Fibroblast of lung (primary cell): Measurements from ENCODE around the gene FEZ2. TPM values are rescaled to one million over a fixed set of nuclear protein-coding genes. Genes with fewer than 3 reads are reported as not detected.

Source experiments
- DNase-seq, 2 donors: peaks; one replicate each; pipeline versions ENCODE4 v3.0.0 to v3.0.0-alpha.2; 2010; ENCODE audit warnings: low read depth in 2 of 2
- H2AFZ ChIP-seq: 2 replicates; pipeline ENCODE4 v1.5.1; 2012; ENCODE audit warnings: low read length, control low read depth, inconsistent platforms
- H3K27ac ChIP-seq: 2 replicates; pipeline ENCODE4 v1.5.1; 2011; ENCODE audit warnings: low read length, control low read depth; ENCODE audit not compliant: insufficient read depth
- H3K27me3 ChIP-seq: 2 replicates; pipeline ENCODE4 v1.5.1; 2011; ENCODE audit warnings: mild to moderate bottlenecking, low read length; ENCODE audit not compliant: control insufficient read depth, insufficient read depth
- H3K36me3 ChIP-seq: 2 replicates; pipeline ENCODE4 v1.5.1; 2011; ENCODE audit warnings: low read length; ENCODE audit not compliant: control insufficient read depth, insufficient read depth
- H3K4me1 ChIP-seq: 2 replicates; pipeline ENCODE4 v1.5.1; 2011; ENCODE audit warnings: low read length; ENCODE audit not compliant: control insufficient read depth, insufficient read depth; ENCODE audit errors: extremely low read depth
- H3K4me2 ChIP-seq: 2 replicates; pipeline ENCODE4 v1.5.1; 2011; ENCODE audit warnings: low read length, control low read depth; ENCODE audit not compliant: insufficient read depth; ENCODE audit errors: extremely low read depth
- H3K4me3 ChIP-seq, 4 experiments: fragments of 200-600 bp in 1 of 4; sonication (generic) in 1 of 4; replicated peaks in 1 of 4; 2 replicates each; pipeline ENCODE4 v1.5.1; 2011 to 2016; ENCODE audit warnings: low read length in 4 of 4, low read depth in 3 of 4, mild to moderate bottlenecking in 3 of 4, control low read depth in 2 of 4, inconsistent platforms in 1 of 4, mixed read lengths in 1 of 4; ENCODE audit not compliant: insufficient read depth in 1 of 4; ENCODE audit errors: control extremely low read depth in 1 of 4
- H3K79me2 ChIP-seq: 2 replicates; pipeline ENCODE4 v1.5.1; 2012; ENCODE audit warnings: mild to moderate bottlenecking, low read length, inconsistent platforms; ENCODE audit not compliant: control insufficient read depth, insufficient read depth
- H3K9ac ChIP-seq: 2 replicates; pipeline ENCODE4 v1.5.1; 2011; ENCODE audit warnings: mild to moderate bottlenecking, low read length, control low read depth; ENCODE audit not compliant: insufficient read depth
- H3K9me3 ChIP-seq: 2 replicates; pipeline ENCODE4 v1.5.1; 2012; ENCODE audit warnings: low read depth, low read length; ENCODE audit not compliant: control insufficient read depth, insufficient read depth
- H4K20me1 ChIP-seq: 2 replicates; pipeline ENCODE4 v1.5.1; 2011; ENCODE audit warnings: low read length; ENCODE audit not compliant: control insufficient read depth, insufficient read depth; ENCODE audit errors: extremely low read depth
- EZH2 ChIP-seq: IDR thresholded peaks from 2 replicates; pipeline ENCODE4 v1.5.1; 2012; ENCODE audit warnings: low read length, control low read depth, mild to moderate bottlenecking; ENCODE audit errors: missing control alignments
- polyA minus RNA-seq: library from RNA; depleted of rRNA, polyadenylated mRNA; stranded (reverse); fragments of >200 nt; gene quantifications from 2 replicates; pipeline ENCODE4 v1.2.3, GENCODE V29; 2011; ENCODE audit warnings: low replicate concordance
- polyA plus RNA-seq, 2 donors: library from polyadenylated mRNA; depleted of rRNA in 1 of 2; stranded (reverse) in 1 of 2; unstranded in 1 of 2; fragments of >200 nt; gene quantifications; 2 replicates each; pipeline ENCODE4 v1.2.1, GENCODE V29; 2011 to 2012; ENCODE audit warnings: missing spikeins in 1 of 2
- total RNA-seq: library from RNA; depleted of rRNA; stranded (reverse); fragments of >200 nt; gene quantifications from 2 replicates; pipeline ENCODE4 v1.2.1, GENCODE V29; 2014
- TF ChIP-seq, protein P1 (sequence below), 2 donors: IDR thresholded peaks in 1 of 2; conservative IDR thresholded peaks in 1 of 2; 1 replicate in 1 of 2; 2 replicates in 1 of 2; pipeline ENCODE4 v1.5.1; 2011 to 2012; ENCODE audit warnings: low read length in 2 of 2, control low read depth in 1 of 2, inconsistent platforms in 1 of 2, low read depth in 1 of 2, mild to moderate bottlenecking in 1 of 2

FEZ2 gene, protein sequence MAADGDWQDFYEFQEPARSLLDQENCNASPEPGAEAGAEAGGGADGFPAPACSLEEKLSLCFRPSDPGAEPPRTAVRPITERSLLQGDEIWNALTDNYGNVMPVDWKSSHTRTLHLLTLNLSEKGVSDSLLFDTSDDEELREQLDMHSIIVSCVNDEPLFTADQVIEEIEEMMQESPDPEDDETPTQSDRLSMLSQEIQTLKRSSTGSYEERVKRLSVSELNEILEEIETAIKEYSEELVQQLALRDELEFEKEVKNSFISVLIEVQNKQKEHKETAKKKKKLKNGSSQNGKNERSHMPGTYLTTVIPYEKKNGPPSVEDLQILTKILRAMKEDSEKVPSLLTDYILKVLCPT
- 55.2 and 64.7 TPM in 2 replicates for total RNA-seq
- 59.7 and 86.9 TPM in 2 replicates for polyA plus RNA-seq
- polyA plus RNA-seq (2012) = 56.6 and 73.1 TPM in 2 replicates
- polyA minus RNA-seq = 4.0 and 7.9 TPM in 2 replicates

GRCh38 chr2:36597532-36598377 is at the start of gene FEZ2:
Gene FEZ2 (minus strand): TSS chr2:36598168. CDS start chr2:36598142, 26 bp downstream.
- H3K79me2 ChIP-seq = peaks cover 45% of the 10 kb centered on the region
- TF ChIP-seq, protein P1, sequence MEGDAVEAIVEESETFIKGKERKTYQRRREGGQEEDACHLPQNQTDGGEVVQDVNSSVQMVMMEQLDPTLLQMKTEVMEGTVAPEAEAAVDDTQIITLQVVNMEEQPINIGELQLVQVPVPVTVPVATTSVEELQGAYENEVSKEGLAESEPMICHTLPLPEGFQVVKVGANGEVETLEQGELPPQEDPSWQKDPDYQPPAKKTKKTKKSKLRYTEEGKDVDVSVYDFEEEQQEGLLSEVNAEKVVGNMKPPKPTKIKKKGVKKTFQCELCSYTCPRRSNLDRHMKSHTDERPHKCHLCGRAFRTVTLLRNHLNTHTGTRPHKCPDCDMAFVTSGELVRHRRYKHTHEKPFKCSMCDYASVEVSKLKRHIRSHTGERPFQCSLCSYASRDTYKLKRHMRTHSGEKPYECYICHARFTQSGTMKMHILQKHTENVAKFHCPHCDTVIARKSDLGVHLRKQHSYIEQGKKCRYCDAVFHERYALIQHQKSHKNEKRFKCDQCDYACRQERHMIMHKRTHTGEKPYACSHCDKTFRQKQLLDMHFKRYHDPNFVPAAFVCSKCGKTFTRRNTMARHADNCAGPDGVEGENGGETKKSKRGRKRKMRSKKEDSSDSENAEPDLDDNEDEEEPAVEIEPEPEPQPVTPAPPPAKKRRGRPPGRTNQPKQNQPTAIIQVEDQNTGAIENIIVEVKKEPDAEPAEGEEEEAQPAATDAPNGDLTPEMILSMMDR (conservative IDR thresholded peaks at IDR 0.05 in 1 of 2, IDR thresholded peaks at IDR 0.05 in 1 of 2; ENCODE audit: low read depth in 1 of 2, low read length in 2 of 2) = no peak
- no peak for TF ChIP-seq EZH2
- H2AFZ ChIP-seq = peak within 1 kb of the TSS; percentile 89
- peak; percentile 74 to 81 for DNase-seq
- H4K20me1 ChIP-seq = no peaks in the 10 kb centered on the region
- H3K9me3 ChIP-seq = no peaks in the 10 kb centered on the region
- peak within 1 kb of the TSS; percentile 88 for H3K9ac ChIP-seq
- H3K4me1 ChIP-seq = no peaks in the 10 kb centered on the region
- peak within 1 kb of the TSS; percentile 74 for H3K27ac ChIP-seq
- peak within 1 kb of the TSS; percentile 53 to 89 (median 79) for H3K4me3 ChIP-seq
- peak within 1 kb of the TSS; percentile 80 for H3K4me2 ChIP-seq
- no peaks in the 10 kb centered on the region for H3K27me3 ChIP-seq
- no peaks in the 10 kb centered on the region for H3K36me3 ChIP-seq

DNA sequence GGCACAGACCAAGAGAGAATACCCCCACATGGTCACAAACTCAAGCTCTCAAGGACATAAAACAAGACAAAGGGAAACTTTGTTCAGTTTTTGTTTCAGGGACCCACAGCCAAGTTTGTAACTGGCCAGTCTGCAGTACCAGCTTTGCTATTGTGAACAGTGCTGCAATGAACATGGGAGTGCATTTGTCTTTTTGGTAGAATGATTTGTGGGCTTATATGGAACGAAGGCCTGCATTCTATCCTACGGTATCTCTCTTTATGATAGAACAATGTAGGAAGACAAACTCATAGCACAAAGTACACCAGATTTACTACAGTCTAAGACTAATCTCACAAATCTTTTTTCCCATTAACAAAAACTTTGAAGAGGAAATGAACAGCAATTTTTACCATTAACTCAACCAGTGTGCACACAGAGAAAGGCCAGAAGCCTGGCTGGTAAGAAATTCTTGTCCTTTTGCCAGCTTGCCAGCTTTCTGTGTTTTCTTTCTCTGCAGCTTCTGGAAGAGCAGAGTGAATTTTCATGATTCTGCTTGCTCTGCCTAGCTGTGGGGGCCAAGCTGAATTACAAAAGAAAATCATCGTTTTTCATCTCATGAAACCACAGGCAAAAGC is 37.1 kb upstream of the FEZ2 start:
- H3K4me1 ChIP-seq = no peaks in the 10 kb centered on the region
- no peaks in the 10 kb centered on the region for H3K79me2 ChIP-seq
- no peak for DNase-seq
- TF ChIP-seq EZH2 = no peak
- TF ChIP-seq, protein P1 (conservative IDR thresholded peaks at IDR 0.05 in 1 of 2, IDR thresholded peaks at IDR 0.05 in 1 of 2; ENCODE audit: low read depth in 1 of 2, low read length in 2 of 2) = no peak
- no peaks in the 10 kb centered on the region for H3K27me3 ChIP-seq
- H4K20me1 ChIP-seq = no peaks in the 10 kb centered on the region
- no peaks in the 10 kb centered on the region for H3K9me3 ChIP-seq
- H2AFZ ChIP-seq = no peak overlapping the region
- H3K36me3 ChIP-seq = no peaks in the 10 kb centered on the region
- H3K4me2 ChIP-seq = no peak overlapping the region
- H3K9ac ChIP-seq = no peak overlapping the region
- H3K27ac ChIP-seq = no peak overlapping the region
- no peak overlapping the region for H3K4me3 ChIP-seq
